Measurements from ENCODE around the gene C10orf71. TPM values are rescaled to one million over a fixed set of nuclear protein-coding genes. Genes with fewer than 3 reads are reported as not detected.

C10orf71 gene
- total RNA-seq, 1 experiment from 2014 or later, result not detected

GRCh38 chr10:49303711-49304110, 4.7 kb downstream of the C10orf71 start:
- H3K36me3 ChIP-seq (ENCODE audit: control insufficient read depth, insufficient read depth, low read length), result no peaks in the 10 kb centered on the region
- ChIA-PET POLR2A (no interaction called here), CTCF (no interaction called here)
- peaks cover 21% of the 10 kb centered on the region for H3K27me3 Mint-ChIP-seq (ENCODE audit: insufficient read depth, unreplicated experiment)
- no peaks in the 10 kb centered on the region for H3K9me3 ChIP-seq
- no peaks in the 10 kb centered on the region for H3K9me3 Mint-ChIP-seq (ENCODE audit: unreplicated experiment)
- H3K4me1 Mint-ChIP-seq (ENCODE audit: low read depth, unreplicated experiment), result peaks cover 4% of the 10 kb centered on the region
- H3K27me3 ChIP-seq (replicated peaks; ENCODE audit: control insufficient read depth, insufficient read depth, low read length), result no peaks in the 10 kb centered on the region; the same call in 1 of the 2 replicates
- no peaks in the 10 kb centered on the region for H3K36me3 Mint-ChIP-seq (ENCODE audit: insufficient read depth, unreplicated experiment)
- no peak overlapping the region for H3K4me3 ChIP-seq (ENCODE audit: low read depth, low read length)
- no peak overlapping the region for H3K4me3 Mint-ChIP-seq (ENCODE audit: unreplicated experiment)
- TF ChIP-seq CTCF (IDR thresholded peaks at IDR 0.05; ENCODE audit: insufficient read depth in 1 of 2, low read depth in 1 of 2, low read length in 1 of 2, severe bottlenecking in 1 of 2, unreplicated experiment in 1 of 2), result no peak
- no TSS peak for BruUV-seq (replicated peaks)
- intact Hi-C loops (cut with micrococcal nuclease; ENCODE audit: unreplicated experiment), result no loop called here
- DNase-seq, result peak in 1 of 2 experiments; percentile 22
- no peaks in the 10 kb centered on the region for H3K4me1 ChIP-seq
- H3K27ac Mint-ChIP-seq (ENCODE audit: unreplicated experiment), result no peak overlapping the region

- Mint-ChIP-seq H3K36me3 (ENCODE audit: insufficient read depth, unreplicated experiment) (no peaks in the 10 kb centered on the region), H3K4me3 (ENCODE audit: unreplicated experiment) (no peak overlapping the region), H3K27me3 (ENCODE audit: insufficient read depth, unreplicated experiment) (peaks cover 20% of the 10 kb centered on the region), H3K27ac (ENCODE audit: unreplicated experiment) (no peak overlapping the region), H3K9me3 (ENCODE audit: unreplicated experiment) (no peaks in the 10 kb centered on the region), H3K4me1 (ENCODE audit: low read depth, unreplicated experiment) (no peaks in the 10 kb centered on the region)
- H3K4me3 ChIP-seq (ENCODE audit: low read depth, low read length), result no peak overlapping the region
- BruUV-seq (replicated peaks), result no TSS peak
- ChIA-PET POLR2A (no interaction called here), CTCF (no interaction called here)
- intact Hi-C loops (cut with micrococcal nuclease; ENCODE audit: unreplicated experiment), result no loop called here
- H3K36me3 ChIP-seq (ENCODE audit: control insufficient read depth, insufficient read depth, low read length), result no peaks in the 10 kb centered on the region
- no peaks in the 10 kb centered on the region; the same call in 1 of the 2 replicates for H3K27me3 ChIP-seq (replicated peaks; ENCODE audit: control insufficient read depth, insufficient read depth, low read length)
- H3K9me3 ChIP-seq, result no peaks in the 10 kb centered on the region
- no peaks in the 10 kb centered on the region for H3K4me1 ChIP-seq
- no peak for TF ChIP-seq CTCF (IDR thresholded peaks at IDR 0.05; ENCODE audit: insufficient read depth in 1 of 2, low read depth in 1 of 2, low read length in 1 of 2, severe bottlenecking in 1 of 2, unreplicated experiment in 1 of 2)
- DNase-seq, result no peak
Measured at GRCh38 chr10:49304137-49304536, 5.2 kb downstream of the C10orf71 start.

- intact Hi-C loops (cut with micrococcal nuclease; ENCODE audit: unreplicated experiment), result no loop called here
- Mint-ChIP-seq H3K4me3 (ENCODE audit: unreplicated experiment) (no peak overlapping the region), H3K27me3 (ENCODE audit: insufficient read depth, unreplicated experiment) (peaks cover 23% of the 10 kb centered on the region), H3K9me3 (ENCODE audit: unreplicated experiment) (no peaks in the 10 kb centered on the region), H3K27ac (ENCODE audit: unreplicated experiment) (no peak overlapping the region), H3K4me1 (ENCODE audit: low read depth, unreplicated experiment) (no peaks in the 10 kb centered on the region), H3K36me3 (ENCODE audit: insufficient read depth, unreplicated experiment) (no peaks in the 10 kb centered on the region)
- no TSS peak for BruUV-seq (replicated peaks)
- Histone ChIP-seq H3K4me3 (ENCODE audit: low read depth, low read length) (no peak overlapping the region), H3K27me3 (replicated peaks; ENCODE audit: control insufficient read depth, insufficient read depth, low read length) (no peaks in the 10 kb centered on the region; the same call in 1 of the 2 replicates), H3K9me3 (no peaks in the 10 kb centered on the region), H3K36me3 (ENCODE audit: control insufficient read depth, insufficient read depth, low read length) (no peaks in the 10 kb centered on the region), H3K4me1 (no peaks in the 10 kb centered on the region)
- ChIA-PET CTCF (no interaction called here), POLR2A (no interaction called here)
- TF ChIP-seq CTCF (IDR thresholded peaks at IDR 0.05; ENCODE audit: insufficient read depth in 1 of 2, low read depth in 1 of 2, low read length in 1 of 2, severe bottlenecking in 1 of 2, unreplicated experiment in 1 of 2), result no peak
- DNase-seq, result peak in 1 of 2 experiments; percentile 42
Measured at GRCh38 chr10:49307921-49308320, 9.0 kb downstream of the C10orf71 start.

Measured in Caco-2 (cell line).